ENCODE results near the gene SCGB1C1. TPM values are rescaled to one million over a fixed set of nuclear protein-coding genes. Genes with fewer than 3 reads are reported as not detected.

The SCGB1C1 gene
- total and polyA plus RNA-seq, 2 experiments from 2014 or later = not detected

- no peaks in the 10 kb centered on the region for H3K9me2 ChIP-seq (ENCODE audit: insufficient read depth)
- Mint-ChIP-seq H3K27me3 (ENCODE audit: insufficient read depth, low read depth, poor library complexity) (peaks cover 15% of the 10 kb centered on the region), H3K4me1 (no peaks in the 10 kb centered on the region), H3K36me3 (ENCODE audit: low read depth) (peaks cover 1% of the 10 kb centered on the region; the same call in 1 of the 3 replicates), H3K9me3 (no peaks in the 10 kb centered on the region), H3K27ac (no peak overlapping the region), H3K4me3 (no peak overlapping the region)
- H2AFZ ChIP-seq = no peak overlapping the region
- DNase-seq (ENCODE audit: low spot score) (no peak), ATAC-seq (no peak)
- H3K4me2 ChIP-seq = no peak overlapping the region
- H3K4me1 ChIP-seq (ENCODE audit: insufficient read depth) = no peaks in the 10 kb centered on the region
- no peaks in the 10 kb centered on the region for H3F3A ChIP-seq (replicated peaks; ENCODE audit: low read depth)
- no peaks in the 10 kb centered on the region for H3K36me3 ChIP-seq (ENCODE audit: insufficient read depth)
- no peak overlapping the region for H3K27ac ChIP-seq (ENCODE audit: low read depth)
- 0 out of 2 replicates have a peak, but pooled peaks cover 7% of the 10 kb centered on the region for H3K79me2 ChIP-seq (replicated peaks; ENCODE audit: insufficient read depth)
- TF ChIP-seq STAT1 (IDR thresholded peaks at IDR 0.05; ENCODE audit: unreplicated experiment) (no peak), ETS1 (IDR thresholded peaks at IDR 0.05) (no peak), NANOG (IDR thresholded peaks at IDR 0.05; ENCODE audit: borderline replicate concordance) (no peak), POLR2AphosphoS5 (IDR thresholded peaks at IDR 0.05; ENCODE audit: low read depth) (no peak), JUNB (IDR thresholded peaks at IDR 0.05; ENCODE audit: unreplicated experiment) (no peak), ZNF114 (CRISPR knock-in tag; IDR thresholded peaks at IDR 0.05) (no peak), EZH2 (IDR thresholded peaks at IDR 0.05; ENCODE audit: low read depth, unreplicated experiment) (no peak), CTCF (conservative IDR thresholded peaks at IDR 0.05; ENCODE audit: low read depth in 2 of 2) (no peak), REST (IDR thresholded peaks at IDR 0.05; ENCODE audit: unreplicated experiment) (no peak), ZNF331 (CRISPR knock-in tag; IDR thresholded peaks at IDR 0.05; ENCODE audit: low read depth) (no peak), EZH2phosphoT487 (IDR thresholded peaks at IDR 0.05; ENCODE audit: unreplicated experiment) (no peak), CREB1 (CRISPR knock-in tag; IDR thresholded peaks at IDR 0.05; ENCODE audit: low read depth) (no peak), ZNF462 (CRISPR knock-in tag; IDR thresholded peaks at IDR 0.05) (no peak)
- H3K27me3 ChIP-seq (ENCODE audit: insufficient read depth) = no peaks in the 10 kb centered on the region
- 0 out of 2 replicates have a peak, but pooled peaks cover 3% of the 10 kb centered on the region for H4K20me1 ChIP-seq (replicated peaks; ENCODE audit: insufficient read depth)
- H3K4me3 ChIP-seq = no peak overlapping the region
These were observed 31.5 kb downstream of the SCGB1C1 start for GRCh38 chr11:224424-224823.
